ENCODE measurements around the gene TEKT1. TPM values are rescaled to one million over a fixed set of nuclear protein-coding genes. Genes with fewer than 3 reads are reported as not detected.

Gene TEKT1
- total and polyA plus RNA-seq, 9 of the 15 experiments (the other 6 are each of a cell fraction or from before 2014, with no cell fraction given), result 0.06 TPM; not detected in 8

GRCh38 chr17:6775871-6776405 lies 55.6 kb downstream of the TEKT1 start, which contains the start of gene FBXO39:
Gene FBXO39 (plus strand): TSS chr17:6776215. CDS start chr17:6779869, 3,654 bp downstream.
- BruUV-seq (replicated peaks), result no TSS peak
- TF ChIP-seq ZBTB7A (IDR thresholded peaks at IDR 0.05; ENCODE audit: borderline replicate concordance, control insufficient read depth, low read depth, low read length), result no peak
- TF ChIP-seq NR4A1 (CRISPR knock-in tag; IDR thresholded peaks at IDR 0.05), result no peak
- no peak for TF ChIP-seq NR4A1 (tag; IDR thresholded peaks at IDR 0.05)
- no peak for TF ChIP-seq POLR2H (tag; IDR thresholded peaks at IDR 0.05; ENCODE audit: low read depth)
- no peak for TF ChIP-seq ZSCAN29 (IDR thresholded peaks at IDR 0.05)
- no peak for TF ChIP-seq ELF1 (tag; IDR thresholded peaks at IDR 0.05)
- no peak for TF ChIP-seq EGR1 (conservative IDR thresholded peaks at IDR 0.05)
- TF ChIP-seq TCF3 (CRISPR knock-in tag; IDR thresholded peaks at IDR 0.05), result no peak
- TF ChIP-seq ZNF79 (CRISPR knock-in tag; IDR thresholded peaks at IDR 0.05; ENCODE audit: low read depth), result no peak
- TF ChIP-seq ZNF695 (CRISPR knock-in tag; IDR thresholded peaks at IDR 0.05), result no peak
- TF ChIP-seq SMARCC2 (IDR thresholded peaks at IDR 0.05; ENCODE audit: low read depth), result no peak
- TF ChIP-seq MLX (CRISPR knock-in tag; conservative IDR thresholded peaks at IDR 0.05), result no peak
- TF ChIP-seq ZNF551 (CRISPR knock-in tag; IDR thresholded peaks at IDR 0.05), result no peak
- no peak for TF ChIP-seq ZNF507 (tag; conservative IDR thresholded peaks at IDR 0.05)
- no peak for TF ChIP-seq GATA2 (CRISPR knock-in tag; IDR thresholded peaks at IDR 0.05)
- TF ChIP-seq SRF (CRISPR knock-in tag; IDR thresholded peaks at IDR 0.05), result no peak
- no peak for TF ChIP-seq ZNF197 (CRISPR knock-in tag; IDR thresholded peaks at IDR 0.05; ENCODE audit: low read depth)
- no peak for TF ChIP-seq ZFP30 (CRISPR knock-in tag; IDR thresholded peaks at IDR 0.05; ENCODE audit: borderline replicate concordance)
- TF ChIP-seq HMG20A (CRISPR knock-in tag; conservative IDR thresholded peaks at IDR 0.05), result no peak
- TF ChIP-seq RBFOX2 (IDR thresholded peaks at IDR 0.05; ENCODE audit: low read depth, low read length), result no peak
- TF ChIP-seq HIVEP1 (CRISPR knock-in tag; IDR thresholded peaks at IDR 0.05), result no peak
- peaks cover 12 to 38% of the 10 kb centered on the region in 2 experiments; a peak in 4 of 5 replicates for H3K27me3 ChIP-seq (ENCODE audit: control insufficient read depth in 2 of 2, insufficient read depth in 2 of 2, low read length in 2 of 2)
- H3K9ac ChIP-seq (ENCODE audit: insufficient read depth in 1 of 2, low read depth in 2 of 2, low read length in 2 of 2), result no peak within 1 kb of the TSS
- H3K9me1 ChIP-seq (ENCODE audit: control insufficient read depth, insufficient read depth, low read length), result no peaks in the 10 kb centered on the region
- WGBS (ENCODE audit: insufficient coverage, low coverage, missing lambda C conversion rate), result 4% methylated on average over 19 of the region's 49 CpGs
- FAIRE-seq (no peak), ATAC-seq (no peak), DNase-seq (ENCODE audit: extremely low read depth in 1 of 4, low spot score in 3 of 4) (no peak)
- H3K4me1 ChIP-seq (replicated peaks in 1 of 2; ENCODE audit: control insufficient read depth in 2 of 2, insufficient read depth in 2 of 2, low read length in 2 of 2), result peaks cover 0 to 6% of the 10 kb centered on the region in 2 experiments; a peak in 1 of 5 replicates
- CTCF ChIA-PET (ENCODE audit: low intra/inter-chr PET ratio), result no interaction called here
- H3K4me3 ChIP-seq, result no peak within 1 kb of the TSS
- H3K9me3 ChIP-seq (replicated peaks; ENCODE audit: control insufficient read depth, insufficient read depth, low read depth, low read length), result no peaks in the 10 kb centered on the region
- H2AFZ ChIP-seq (ENCODE audit: low read depth, low read length), result no peak within 1 kb of the TSS
- in situ Hi-C loops (cut with MboI) (no loop called here), intact Hi-C loops (cut with micrococcal nuclease) (no loop called here)
- H3K27ac ChIP-seq (ENCODE audit: extremely low read depth, low read depth, low read length), result no peak within 1 kb of the TSS
- no peak within 1 kb of the TSS for H3K4me2 ChIP-seq (ENCODE audit: insufficient read depth, low read length)
- H3K36me3 ChIP-seq (ENCODE audit: control insufficient read depth, insufficient read depth, low read length), result no peaks in the 10 kb centered on the region
- H3K79me2 ChIP-seq (ENCODE audit: control insufficient read depth, insufficient read depth, low read length), result no peaks in the 10 kb centered on the region
- POLR2A ChIA-PET, result no interaction called here
- no peaks in the 10 kb centered on the region for H4K20me1 ChIP-seq (replicated peaks; ENCODE audit: control insufficient read depth, insufficient read depth, low read length)
